ENCODE measurements around the gene EXOG.

Gene EXOG

GRCh38 chr3:38549082-38549481 lies 52.9 kb downstream of the EXOG start:
- no peak for DNase-seq

- no peak for DNase-seq
Observed at GRCh38 chr3:38549486-38549885, 53.3 kb downstream of the EXOG start.

DNA sequence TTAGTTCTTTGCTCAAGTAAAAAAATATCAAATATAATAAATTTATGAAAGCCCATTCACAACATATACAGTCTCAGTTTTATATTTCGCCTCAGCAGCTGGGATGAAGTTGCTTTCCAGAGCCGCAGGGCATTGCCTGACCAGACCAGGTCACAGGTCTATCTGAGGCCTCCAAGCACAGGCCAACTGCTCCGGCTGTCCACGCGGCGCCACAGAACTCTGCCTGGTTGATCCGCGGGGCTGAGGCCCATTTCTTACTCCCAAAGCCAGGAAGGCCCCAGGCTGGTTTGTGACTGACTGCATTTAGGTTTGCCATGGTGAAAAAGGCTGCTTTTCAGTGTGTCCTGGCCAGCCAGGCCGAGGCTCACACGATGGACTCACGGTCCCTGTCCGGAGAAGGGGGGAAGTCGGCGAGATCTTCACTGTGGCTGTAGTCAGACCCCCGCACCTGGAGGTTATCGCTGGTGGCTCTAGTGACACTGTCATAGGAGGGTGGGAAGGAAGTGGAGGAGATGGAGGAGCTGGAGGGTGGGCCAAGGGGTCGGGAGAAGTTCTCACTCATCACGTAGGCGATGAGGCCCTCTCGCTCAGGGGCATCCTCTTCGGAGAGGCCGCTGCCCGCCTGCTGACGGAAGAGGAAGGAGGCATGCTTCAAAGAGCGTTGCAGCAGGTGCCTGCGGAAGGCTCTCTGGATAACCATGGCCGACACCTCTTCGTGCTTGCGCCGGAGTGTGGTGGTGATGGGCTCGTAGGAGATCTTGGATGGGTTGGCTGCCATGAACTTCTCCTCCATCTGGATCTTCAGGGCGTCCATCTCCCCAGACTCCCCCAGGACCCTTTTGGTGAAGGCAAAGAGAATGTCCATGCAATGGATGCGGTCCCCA lies 54.1 kb downstream of the EXOG start:
- DNase-seq = no peak

DNA sequence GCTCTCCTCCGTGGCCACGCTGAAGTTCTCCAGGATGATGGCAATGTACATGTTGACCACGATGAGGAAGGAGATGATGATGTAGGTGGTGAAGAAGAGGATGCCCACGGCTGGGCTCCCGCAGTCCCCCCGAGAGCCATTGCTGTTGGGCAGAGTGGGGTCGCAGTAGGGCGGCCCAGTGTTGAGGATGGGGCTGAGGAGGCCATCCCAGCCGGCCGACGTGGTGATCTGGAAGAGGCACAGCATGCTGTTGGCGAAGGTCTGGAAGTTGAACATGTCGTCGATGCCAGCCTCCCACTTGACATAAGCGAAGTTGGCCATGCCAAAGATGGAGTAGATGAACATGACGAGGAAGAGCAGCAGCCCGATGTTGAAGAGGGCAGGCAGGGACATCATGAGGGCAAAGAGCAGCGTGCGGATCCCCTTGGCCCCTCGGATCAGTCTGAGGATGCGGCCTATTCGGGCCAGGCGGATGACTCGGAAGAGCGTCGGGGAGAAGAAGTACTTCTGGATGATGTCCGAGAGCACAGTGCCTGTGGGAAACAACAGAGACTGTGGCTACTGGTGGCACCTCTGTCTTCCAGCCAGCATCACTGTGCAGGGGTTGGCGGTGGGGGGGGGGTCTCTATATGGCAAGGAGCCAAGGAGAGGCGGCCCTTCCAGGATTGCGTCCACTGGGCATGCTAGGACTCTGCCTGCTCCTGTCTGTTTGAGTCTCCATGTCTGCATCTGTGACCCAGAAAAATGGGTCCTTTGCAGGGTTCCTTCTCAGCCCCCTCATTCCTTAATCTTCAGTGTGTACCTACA lies 55.1 kb downstream of the EXOG start:
- DNase-seq = no peak

GRCh38 chr3:38552364-38552763 lies 56.2 kb downstream of the EXOG start:
- DNase-seq = no peak

- no peak for DNase-seq
Observed at GRCh38 chr3:38553071-38553470, 56.9 kb downstream of the EXOG start.

DNA sequence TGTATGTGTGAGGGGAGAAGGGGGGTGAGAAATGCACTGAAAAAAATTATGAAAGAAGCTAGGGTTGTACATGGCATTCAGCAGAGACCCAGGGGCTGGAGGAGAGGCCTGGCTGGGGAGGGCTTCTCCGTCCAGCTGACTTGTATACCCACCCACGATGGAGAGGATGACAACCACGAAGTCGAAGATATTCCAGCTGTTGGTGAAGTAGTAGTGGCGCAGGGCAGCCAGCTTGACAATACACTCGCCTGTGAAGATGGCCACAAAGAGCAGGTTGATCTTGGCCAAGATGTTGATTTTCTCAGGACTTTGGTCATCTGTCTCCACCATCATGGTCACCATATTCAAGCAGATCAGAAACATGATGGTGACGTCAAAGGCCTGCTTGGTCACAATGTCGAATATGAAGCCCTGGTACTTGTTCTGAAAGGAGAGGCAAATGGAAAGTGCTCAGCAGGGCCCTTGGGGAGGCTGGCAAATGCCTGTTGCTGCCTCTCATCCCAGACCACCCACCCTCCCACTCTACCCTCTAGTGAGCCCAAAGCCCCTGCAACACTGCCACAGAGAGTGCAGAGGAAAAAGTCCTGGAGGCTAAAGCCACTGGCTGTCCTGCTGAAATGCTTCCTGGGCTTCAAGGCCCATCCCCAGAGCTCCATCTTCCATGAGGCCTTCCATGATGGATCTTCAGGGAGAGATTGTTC lies 58.1 kb downstream of the EXOG start:
- no peak for DNase-seq

GRCh38 chr3:38555149-38555840 lies 59.2 kb downstream of the EXOG start:
- no peak for DNase-seq

- no peak for DNase-seq
Observed at GRCh38 chr3:38555926-38556325, 59.8 kb downstream of the EXOG start.

DNA sequence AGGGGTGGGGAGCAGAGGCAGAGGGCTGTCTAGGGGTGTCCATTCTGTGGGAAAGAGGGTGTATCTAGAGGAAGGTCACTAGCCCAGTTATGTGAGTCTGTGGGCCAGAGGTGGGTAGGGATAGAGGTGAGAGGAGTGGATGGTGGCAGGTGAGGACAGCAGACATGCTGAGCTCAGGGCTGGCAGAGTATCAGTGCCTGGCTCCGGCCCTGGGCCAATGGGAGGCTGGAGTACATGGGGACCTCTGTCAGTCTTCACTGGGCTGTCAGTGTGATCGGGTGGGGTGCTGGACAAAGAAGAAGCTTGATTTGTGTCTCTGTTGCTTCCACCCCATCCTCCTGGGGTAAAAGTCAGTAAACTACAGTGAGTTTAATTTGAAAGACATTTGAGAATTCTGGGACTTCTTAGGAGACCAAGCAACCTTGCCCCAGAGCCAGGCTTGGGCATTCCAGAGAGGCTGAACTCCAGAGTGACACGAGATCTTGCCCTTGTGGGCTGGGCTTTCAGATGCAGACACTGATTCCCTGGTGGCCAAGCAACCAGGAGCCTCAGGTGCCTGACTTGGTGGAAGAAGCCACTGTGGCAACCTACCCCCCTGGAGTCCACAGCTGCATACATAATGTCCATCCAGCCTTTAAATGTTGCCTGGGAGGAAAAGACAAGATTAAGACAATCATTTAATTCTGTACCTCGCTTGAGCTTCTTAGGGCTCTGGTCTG lies 60.7 kb downstream of the EXOG start:
- DNase-seq = no peak

DNA sequence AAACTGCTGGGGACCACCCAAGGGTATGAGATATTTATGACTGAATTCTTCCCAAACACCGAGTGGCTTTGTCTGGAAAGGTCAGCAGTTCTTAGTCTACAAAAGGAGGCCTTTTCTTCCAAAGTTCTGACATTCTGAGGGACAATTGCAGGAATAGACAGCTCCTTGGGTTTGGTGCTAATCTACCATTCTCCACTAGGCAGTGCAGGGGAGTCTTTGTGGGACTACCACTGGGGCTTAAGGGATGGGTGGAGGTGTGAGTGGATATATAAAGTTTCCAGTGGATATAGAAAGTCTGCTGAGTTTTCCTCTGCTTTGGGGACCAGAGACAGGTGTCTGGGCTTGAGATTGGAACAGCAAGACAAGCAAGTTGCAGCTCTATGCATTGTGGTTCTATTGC lies 62.7 kb downstream of the EXOG start:
- no peak for DNase-seq

DNA sequence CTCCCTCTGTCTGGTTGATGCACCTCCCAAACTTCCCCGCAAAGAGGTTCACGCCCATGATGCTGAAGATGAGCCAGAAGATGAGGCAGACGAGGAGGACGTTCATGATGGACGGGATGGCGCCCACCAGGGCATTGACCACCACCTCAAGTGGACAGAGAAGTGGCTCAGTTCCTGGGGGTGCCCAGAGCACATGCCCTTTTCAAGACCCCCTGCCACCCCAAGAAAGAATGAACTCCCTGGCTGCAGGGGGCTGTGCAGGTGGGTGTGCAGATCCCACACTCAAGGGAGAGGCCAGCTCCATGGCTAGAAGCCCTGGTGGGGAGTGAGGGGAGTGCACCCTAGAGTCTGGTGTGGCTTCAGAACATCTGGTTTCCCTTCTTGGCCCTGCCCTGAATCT lies 64.1 kb downstream of the EXOG start:
- no peak for DNase-seq

DNA sequence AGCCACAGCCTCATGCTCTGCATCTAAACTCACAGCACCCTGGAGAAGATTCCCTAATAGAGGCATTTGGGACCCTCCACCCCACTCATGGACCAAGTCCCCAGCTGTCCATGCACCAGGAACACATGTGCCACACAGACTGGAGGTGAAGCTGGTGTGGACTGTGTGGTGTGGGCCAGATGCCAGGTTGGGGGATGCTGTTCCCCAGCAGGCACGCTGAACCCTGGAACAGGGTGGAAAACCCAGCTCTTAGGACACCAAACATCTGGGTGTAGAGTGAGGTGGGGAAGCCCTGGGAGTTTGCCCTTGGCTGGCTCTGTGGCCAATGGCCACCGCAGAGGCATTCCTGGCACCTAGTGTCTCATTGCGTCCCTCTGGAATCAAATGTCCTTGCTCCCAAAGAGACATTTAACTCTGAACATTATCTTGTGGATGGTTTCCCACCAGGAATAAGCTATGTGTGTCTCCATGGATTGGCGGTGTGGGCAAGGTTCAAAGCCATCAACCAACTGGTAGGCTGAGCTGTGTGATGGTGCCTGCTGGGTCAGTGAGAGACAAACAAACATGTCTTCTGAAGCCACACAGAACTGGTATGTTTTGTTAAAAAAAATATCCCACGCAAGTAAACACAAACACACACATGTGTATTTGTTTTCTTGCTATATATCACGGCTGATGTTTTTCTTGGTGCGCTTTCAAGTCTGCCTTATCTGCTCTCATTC lies 65.0 kb downstream of the EXOG start:
- no peak for DNase-seq

DNA sequence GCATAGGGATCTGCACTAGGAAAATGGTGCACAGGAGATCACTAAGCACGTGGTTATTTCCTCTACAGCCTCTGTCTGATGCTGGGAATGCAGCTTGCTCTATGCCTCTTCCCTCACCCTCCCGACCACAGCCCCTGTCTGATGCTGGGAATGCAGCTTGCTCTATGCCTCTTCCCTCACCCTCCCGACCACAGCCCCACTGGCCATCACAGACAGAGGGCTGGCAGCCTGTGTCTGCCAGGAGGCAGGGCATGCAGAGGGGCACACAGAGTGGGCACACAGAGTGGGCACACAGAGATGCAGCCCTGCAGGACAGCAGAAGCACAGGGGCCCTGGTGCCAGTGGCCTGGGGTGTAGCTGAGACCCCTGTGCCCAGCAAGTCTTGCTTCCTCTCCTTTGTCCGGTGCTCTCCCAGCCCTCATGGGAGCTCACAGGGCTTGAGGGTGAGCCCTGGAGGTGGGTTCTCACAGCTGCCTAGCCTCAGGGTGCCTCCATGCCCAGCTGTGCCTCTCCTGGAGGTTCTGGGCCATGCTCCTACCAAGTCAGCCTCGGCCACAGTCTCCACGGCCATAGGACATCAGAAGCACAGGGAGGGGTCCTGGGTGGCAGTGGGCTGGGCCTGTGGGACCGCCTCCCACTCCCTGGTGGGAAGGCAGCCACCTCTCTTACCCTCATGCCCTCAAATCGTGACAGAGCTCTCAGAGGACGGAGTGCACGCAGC lies 65.8 kb downstream of the EXOG start:
- no peak for DNase-seq

DNA sequence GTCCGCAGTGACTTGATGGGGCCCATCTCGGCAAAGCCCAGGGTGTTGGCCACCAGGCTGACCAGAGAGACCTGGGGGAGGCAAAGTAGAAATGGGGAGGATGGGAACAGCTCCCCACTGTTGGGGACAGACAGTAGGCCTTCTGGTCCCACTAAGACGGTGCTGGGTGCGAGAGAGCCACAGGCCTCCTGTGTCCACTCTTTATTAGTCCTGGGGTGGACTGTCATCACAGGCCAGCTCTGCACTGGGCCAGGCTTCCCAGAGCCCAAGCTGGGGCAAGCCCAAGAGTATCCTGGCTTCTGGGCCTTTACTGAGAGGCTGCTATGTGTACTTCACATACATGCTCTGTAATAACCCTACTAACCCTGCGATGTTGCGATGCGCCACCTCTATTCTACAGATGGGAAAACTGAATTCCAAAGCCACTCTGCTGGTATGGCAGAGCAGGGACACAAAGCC lies 66.4 kb downstream of the EXOG start:
- no peak for DNase-seq

DNA sequence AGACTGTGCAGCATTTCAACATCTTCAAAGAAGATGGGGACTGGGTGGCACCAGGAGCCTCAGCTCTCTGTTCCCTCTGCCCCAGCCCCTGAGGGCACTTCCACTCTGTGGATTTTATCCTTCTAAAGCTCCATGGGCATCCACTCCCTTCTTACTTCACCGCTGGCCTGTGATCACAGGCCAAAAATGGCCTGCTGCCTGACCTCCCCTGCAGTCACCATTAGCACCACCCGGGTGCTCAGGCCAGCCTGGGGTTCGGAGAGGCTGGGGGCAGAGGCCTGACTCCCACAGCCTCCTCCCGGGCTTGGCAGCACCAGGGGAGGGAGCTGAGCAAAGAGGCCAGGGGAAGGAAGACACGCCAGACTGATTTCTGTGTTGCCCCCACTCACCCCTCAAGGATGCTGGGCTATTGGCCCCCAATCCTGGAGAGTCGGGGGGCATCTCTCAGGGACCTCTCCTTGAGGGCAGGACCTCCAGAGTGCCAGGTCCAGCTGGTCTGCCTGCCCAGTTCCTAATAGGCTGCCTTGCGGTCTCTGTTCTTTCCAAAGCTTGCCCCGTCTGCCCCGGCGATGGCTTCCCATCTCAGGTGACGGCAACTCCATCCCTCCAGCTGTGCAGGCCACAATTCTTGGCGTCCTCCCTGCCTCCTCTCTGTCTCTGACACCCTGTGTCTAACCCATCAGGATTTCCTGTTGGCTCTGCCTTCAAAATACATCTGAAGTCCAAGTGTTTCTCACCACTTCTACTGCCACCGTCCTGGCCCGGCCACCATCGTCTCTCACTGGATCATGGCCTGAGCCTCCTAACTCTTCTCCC lies 67.1 kb downstream of the EXOG start:
- DNase-seq = no peak

DNA sequence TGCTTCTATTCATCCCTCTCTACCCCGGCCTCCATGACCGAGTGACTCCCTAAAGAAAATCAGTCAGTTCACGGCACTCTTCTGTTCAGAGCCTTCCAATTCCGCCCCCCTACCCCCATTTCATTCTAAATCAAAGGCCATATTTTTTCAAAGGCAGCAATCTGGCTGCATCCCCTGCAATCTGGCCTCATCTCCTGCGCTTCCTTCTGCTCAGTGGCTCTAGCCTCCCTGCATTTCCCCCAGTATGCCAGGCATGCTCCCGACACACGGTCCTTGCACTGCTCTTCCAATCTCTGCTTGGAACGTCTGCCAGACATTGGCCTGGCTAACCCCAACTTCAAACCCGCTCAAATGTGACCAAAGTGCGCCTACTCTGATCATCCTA lies 67.7 kb downstream of the EXOG start:
- no peak for DNase-seq

DNA sequence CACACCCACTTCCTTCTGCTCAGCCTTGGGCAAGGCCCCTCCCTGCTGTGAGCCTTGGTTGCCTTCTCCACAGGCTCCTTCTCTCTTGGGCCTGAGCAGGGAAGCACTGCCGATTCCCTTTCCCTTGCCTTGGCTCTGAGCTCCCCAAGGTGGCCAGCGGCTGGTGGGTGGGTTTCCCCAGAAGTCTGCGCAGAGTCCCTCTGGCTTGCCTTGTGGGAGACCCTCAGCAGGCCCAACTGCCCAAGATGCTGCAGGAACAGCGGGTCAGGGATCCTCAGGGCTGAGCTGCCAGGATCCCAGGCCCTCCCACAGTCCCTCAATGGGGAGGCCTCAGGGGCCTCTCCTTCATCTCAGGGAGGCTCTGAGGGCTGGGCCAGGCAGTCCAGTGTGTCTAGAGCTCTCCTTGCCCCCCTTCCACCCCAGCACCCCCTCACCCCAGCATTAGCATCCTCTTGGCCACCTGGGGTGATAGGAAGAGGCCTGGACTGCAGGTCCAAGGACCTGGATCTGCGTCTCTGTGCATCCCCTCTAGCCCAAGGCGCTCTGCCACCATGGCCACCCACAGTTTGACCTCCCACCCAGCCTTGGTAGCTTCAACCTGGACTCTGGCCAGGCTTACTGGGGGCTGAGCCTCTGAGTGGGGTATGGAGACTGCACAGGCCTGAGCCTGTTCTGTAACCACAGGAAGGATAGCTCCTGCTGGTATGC lies 68.6 kb downstream of the EXOG start:
- no peak for DNase-seq

Measured in DMS79 (cell line).